HPDE6-E6E7 (cell line): ENCODE data around the gene DNAJB6.

ENCODE experiments used
- DNase-seq: peaks from one replicate; pipeline ENCODE4 v3.0.0; 2011; ENCODE audit warnings: missing footprints; ENCODE audit errors: extremely low spot score

The DNAJB6 gene

DNA sequence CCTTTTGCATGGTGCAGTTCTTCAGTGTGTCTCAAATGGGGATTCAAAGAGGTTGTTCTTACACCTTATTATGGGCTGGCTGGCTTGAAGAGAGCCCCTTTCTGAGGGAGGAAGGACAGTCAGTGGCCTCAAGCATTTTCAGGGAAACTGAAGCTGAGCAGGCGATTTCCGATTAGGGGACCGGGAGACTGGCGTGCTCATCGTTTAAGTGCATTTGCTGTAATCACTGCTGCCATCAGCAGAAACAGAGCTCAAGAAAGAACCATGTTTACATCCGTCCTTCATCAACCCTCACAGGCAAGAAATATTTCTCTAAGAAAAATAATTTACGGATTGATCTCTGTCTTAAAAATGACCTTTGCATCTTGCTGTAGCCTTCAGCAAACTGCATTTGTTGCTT, 32.2 kb downstream of the DNAJB6 start:
- DNase-seq, result no peak

- no peak for DNase-seq
Observed at GRCh38 chr7:157370742-157371141, 33.9 kb downstream of the DNAJB6 start.

DNA sequence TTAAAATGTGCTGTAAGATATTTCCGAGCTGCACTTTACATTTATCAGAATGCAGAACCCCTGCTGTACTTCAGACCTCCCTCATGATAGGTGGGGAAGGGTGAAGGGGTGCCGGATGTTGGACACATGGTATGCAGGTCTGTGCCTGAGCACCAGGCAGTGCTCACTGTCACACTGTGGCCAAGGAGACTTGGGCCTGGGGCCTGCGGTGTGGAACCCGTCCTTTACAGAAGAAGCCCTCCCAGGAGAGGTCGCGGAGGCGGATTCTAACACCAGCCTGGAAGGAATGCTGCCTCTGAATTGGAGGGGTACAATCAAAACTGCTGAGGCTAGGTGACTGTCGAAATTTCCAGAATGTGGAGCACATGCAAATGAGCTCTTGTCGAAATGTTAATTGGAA, 34.5 kb downstream of the DNAJB6 start:
- no peak for DNase-seq

DNA sequence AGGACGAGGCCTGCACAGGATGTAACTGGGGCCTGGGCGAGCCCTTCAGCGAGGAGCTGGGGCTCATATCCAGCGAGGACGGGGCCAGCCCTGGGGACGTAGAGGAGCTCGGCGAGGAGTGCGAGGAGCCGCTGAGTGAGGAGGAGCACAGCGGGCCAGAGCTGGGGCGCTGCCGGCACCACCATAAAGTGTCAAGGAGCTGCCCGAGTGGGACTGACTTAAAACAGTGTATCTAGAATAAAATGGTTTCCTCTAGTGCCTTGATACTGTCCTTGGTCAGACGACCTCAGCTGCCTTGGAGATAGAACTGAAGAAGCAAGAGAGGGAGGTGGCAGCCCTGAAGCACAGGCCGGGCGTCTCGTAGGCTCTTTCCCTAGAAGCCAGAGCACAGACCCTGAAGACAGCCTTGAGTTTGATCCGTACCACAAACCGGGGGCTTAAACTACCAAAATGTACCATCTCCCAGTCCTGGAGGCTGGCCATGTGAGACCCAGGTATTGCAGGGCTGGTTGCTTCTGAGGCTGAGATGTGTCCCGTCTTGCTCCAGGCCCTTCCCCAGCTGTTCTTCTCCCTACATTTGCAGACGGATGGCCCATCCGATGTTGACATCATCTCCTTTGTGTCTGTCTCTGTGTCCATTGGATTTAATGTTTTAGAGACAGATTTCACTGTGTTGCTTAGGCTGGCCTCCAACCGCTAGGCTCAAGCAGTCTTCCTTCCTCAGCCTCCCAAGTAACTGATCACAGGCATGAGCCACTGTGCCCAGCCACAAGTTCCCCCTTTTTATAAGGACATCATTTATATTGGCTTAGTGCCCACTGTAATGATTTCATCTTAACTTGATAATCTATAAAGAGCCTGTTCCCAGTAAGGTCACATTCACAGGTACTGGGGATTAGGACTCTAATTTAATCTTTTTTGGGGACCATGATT, 35.8 kb downstream of the DNAJB6 start:
- no peak for DNase-seq

DNA sequence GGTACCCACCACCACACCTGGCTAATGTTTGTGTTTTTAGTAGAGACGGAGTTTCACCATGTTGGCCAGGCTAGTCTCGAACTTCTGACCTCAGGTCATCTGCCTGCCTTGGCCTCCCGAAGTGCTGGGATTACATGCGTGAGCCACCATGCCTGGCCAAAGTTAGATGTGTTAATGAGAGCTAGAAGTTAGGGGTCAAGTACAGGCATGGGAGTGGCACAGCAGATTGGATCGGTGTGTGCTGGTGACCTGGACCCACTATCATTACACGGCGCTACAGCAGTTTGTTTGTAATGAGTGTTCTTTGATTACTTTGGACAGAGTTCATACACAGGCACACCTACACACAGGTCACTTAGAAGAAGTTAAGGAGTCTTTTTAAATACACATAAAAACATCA, 36.7 kb downstream of the DNAJB6 start:
- no peak for DNase-seq

DNA sequence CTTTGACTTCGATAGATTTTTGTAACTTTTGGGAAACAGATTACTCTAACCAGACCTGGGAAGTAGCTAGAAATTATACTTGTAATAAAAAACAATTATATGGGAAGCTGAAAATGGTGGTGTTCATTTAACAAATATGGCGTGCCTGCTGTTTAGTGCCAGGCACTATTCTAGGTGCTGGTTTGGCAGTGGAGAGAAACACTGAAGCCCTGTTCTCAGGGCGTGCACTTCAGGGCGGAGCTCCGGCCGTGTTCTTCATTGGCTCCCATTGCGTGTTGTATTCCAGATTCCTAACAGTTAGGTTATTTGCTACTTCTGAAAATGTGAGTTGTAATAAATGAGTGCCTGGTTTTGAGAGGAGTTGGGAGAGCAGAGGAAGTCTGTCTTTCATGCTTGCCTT, 38.6 kb downstream of the DNAJB6 start:
- DNase-seq, result no peak

DNA sequence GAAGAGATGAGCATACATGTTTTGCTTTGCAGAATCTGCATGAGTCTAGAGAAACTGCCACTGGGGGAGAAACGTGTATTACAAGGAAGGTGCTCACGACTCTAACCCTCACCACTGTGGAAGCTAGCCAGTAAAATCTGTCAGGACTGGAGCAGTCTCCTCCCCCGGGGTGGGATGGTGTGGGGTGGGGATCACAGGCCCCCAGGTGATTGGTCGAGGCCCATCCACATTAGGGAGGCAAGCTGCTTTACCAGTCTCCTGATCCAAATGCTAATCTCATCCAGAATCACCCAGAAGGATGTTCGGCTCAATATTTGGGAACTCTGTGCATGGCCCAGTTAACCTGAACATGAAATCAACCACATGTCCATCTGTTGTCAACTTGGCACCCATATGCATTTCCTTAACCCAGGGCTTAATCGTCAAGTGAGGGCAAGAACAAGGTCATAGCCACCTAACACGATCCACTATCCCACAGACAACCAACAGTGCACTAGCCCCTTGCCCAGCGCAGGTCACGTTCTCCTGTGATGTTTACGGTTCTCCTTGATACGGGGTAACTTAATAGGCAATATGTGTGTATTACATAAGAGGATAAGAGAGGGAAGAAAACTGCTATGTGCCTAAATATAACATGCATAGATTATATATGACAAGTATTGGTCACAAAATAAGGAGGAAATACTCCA, 40.8 kb downstream of the DNAJB6 start:
- DNase-seq, result no peak

DNA sequence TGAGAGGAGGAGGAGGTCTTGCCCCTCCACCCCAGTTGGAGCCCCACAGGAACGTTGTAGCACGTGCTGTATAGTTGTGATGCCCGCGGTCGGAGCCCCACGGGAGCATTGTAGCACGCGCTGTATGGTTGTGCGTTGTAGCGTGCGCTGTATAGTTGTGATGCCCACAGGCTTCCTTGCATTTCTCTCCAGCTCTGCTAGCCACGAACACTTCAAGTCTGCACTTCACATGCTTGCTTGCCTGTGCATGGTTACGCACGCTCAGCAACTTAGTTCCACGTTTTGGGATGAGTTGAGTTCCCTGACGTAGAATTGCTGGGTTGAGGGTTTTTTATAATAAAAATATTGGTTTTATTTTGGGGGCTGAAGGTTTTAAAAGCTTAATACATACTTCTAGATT, 41.6 kb downstream of the DNAJB6 start:
- no peak for DNase-seq

DNA sequence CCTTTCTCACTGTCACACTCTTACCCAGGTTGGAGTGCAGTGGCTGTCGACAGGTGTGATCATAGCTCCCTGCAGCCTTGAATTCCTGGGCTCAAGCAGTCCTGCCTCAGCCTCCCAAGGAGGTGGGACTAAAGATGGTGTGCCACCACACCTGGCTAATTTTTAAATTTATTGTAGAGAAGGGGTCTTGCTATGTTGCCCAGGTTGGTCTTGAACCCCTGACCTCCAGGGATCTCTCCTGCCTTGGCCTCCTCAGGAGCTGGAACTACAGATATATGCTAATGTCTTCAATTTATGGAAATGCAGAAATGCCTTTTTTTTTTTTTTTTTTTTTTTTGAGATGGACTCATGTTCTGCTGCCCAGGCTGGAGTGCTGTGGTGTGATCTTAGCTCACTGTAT, 42.7 kb downstream of the DNAJB6 start:
- DNase-seq, result no peak

GRCh38 chr7:157380416-157380815, 43.6 kb downstream of the DNAJB6 start:
- DNase-seq, result no peak

DNA sequence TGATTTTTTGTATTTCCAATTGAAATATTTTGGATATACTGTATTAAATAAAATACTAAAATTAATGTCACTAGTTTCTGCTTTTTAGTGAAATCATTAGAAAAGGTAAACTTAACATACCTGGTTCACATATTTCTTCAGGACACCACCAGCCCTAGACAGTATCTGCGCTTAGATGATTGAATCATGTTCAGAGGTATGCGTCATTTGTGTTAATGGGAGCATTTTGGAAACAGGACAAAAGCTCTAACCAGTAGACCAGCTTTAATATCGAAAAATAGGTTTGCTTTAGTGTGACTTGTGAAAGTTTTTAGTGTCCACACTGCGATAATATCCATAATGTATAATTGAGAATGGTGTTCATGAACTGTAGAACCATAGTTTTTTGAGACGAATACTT, 47.1 kb downstream of the DNAJB6 start:
- no peak for DNase-seq

DNA sequence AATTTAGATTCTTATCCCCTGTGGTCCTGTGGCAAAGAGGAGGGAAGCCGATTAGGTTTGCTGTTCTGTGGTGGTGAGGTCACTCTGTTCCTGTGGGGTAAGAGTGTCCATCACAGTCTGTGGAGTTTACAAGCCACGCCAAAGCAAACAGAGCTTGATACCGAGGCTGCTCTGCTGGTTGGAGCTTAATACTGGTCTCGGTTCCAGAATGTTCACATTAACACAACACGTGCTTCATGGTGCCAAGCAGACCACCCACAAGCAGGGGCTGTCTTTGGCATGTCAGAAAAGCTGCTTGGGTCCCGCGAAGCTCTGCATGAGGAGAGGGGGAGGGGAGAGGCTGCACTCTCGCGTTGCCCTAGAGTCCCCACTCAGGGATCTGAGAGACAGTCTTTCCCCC, 47.5 kb downstream of the DNAJB6 start:
- DNase-seq, result no peak

GRCh38 chr7:157386979-157387800, 50.4 kb downstream of the DNAJB6 start:
- peak; percentile 60 for DNase-seq

- DNase-seq, result no peak
Observed at GRCh38 chr7:157388301-157388700, 51.5 kb downstream of the DNAJB6 start.

GRCh38 chr7:157389951-157390730, 53.3 kb downstream of the DNAJB6 start:
- no peak for DNase-seq

GRCh38 chr7:157391036-157391710, 54.4 kb downstream of the DNAJB6 start:
- DNase-seq, result no peak

DNA sequence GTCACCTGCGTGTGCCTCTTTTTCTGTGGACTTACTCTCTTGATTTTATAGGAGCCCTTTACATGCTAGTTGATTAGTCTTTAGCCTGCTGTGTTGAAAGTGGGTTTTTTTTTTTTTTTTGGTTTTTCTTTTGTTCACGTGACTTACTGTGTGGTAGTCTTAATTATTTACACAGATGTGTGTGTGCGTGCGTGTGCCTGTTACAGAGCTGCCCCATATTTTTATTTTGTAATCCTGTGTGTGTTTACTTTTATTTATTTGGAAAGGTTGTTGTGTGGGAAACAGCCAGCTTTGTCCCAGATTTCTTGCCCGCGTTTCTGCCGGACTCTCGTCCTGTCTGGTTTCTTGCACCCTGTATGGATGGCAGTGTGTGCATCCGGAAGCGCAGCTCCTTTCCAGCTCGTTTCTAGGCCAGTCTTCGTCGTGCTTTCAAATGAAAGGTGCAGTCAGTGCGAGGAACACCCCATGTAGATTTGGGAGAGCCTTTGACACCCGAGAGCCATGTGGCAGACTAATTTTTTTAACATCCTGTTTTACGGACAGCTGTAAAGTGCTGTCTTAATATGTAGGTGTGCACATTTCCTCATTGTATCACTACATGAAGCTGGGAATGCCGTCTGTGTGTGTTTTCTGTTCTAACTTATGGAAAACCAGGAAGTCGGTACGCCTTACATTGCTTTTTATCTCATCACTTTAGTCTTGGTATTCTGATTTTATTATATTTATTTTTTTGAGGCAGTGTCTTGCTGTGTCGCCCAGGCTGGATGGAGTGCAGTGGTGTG, 55.6 kb downstream of the DNAJB6 start:
- DNase-seq, result no peak

DNA sequence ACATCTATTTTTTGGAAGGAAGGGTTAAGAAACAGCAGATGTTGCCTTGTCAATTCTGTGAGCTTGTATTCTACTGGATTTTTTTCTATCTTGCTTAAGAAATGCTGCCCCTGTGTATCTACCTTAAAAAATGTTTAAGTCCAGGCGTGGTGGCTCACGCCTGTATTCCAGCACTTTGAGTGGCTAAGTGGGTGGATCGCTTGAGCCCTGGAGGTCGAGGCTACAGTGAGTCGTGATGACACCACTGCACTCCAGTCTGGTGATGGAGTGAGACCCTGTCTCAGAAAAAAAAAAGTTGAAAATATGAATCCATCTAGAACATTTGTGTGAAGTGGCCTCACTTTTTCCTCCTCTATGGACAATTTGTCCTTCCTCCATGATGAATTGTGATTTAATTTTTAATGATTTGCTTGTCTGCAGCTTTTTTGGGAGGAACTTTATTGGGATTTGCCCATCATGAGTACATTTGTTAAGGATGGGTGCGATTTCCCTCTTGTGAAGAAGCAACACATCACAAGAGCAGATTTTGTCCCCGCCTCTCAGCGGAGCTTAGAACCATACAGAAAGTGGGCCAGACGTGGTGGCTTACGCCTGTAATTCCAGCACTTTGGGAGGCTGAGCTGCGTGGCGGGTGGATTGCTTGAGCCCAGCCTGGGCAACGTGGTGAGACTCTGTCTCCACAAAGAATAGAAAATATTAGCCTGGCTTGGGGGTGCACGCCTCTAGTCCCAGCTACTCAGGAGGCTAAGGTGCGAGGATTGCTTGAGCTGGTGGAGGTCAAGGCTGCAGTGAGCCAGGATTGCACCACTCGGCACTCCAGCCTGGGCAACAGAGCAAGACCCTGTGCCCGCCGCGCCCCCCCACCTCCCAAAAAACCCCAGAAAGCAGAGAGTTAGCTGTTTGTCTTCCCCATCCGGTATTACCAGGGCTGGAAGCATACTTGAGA, 57.7 kb downstream of the DNAJB6 start:
- no peak for DNase-seq

- DNase-seq, result no peak
Observed at GRCh38 chr7:157395206-157395605, 58.4 kb downstream of the DNAJB6 start.
